ENCODE measurements around the gene MUC2. TPM values are rescaled to one million over a fixed set of nuclear protein-coding genes. Genes with fewer than 3 reads are reported as not detected.

The MUC2 gene
- polyA plus RNA-seq, 3 donors = not detected

DNA sequence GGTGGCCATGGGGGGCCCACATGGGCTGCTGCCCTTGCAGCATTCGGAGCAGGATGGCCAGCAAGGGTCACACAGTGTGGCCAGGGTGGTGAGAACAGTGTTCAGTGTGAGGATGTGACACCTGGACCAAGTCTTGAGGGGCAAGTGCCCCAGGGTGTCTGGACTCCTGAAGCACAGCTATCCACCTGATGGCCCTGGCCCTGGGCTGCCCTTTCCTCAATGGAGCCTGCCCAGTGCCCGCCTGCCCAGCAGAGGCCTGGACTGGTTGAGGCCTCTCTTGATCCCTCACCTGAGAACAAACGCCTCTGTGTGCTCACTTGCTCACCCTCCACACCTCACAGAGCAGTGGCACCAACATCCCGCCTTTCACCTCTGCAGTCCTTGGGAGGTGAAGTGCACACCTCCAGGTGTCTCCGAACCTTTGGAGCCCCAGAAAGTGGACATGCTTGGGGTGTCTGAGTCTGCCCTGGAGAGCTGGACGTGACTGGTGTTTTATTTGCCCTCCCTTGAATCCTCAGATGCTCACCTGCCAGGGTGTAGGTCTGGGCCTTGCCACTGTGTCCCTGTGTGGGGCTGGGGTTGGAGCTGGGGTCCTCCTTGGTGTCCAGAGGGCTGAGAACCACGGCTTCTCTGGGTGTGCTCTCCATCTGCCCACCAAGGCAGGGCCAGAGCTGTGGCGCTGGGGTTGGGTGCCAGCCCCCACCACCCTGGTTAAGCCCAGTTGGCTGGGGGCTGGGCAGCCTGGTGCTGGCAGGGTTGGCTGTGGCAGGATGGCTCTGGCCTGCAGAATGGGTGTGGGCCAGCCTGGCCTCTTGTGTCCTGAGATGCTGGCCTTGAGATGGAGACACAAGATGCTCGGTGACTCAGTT, 3.8 kb upstream of the MUC2 start:
- Mint-ChIP-seq H3K36me3 (no peaks in the 10 kb centered on the region), H3K27ac (no peak overlapping the region), H3K4me1 (peaks cover 6% of the 10 kb centered on the region), H3K27me3 (ENCODE audit: low read depth in 3 of 3) (peaks cover 2 to 13% (median 6%) of the 10 kb centered on the region in 3 donors), H3K4me3 (no peak overlapping the region), H3K9me3 (no peaks in the 10 kb centered on the region)
- Histone ChIP-seq H2AFZ (ENCODE audit: insufficient read depth, low read depth, low read length, poor library complexity, severe bottlenecking) (no peak overlapping the region), H3K9me3 (replicated peaks in 1 of 2; ENCODE audit: control insufficient read depth in 1 of 2, insufficient read depth in 1 of 2, low read length in 2 of 2) (no peaks in the 10 kb centered on the region), H3K27me3 (ENCODE audit: control insufficient read depth in 2 of 2, insufficient read depth in 2 of 2, low read length in 2 of 2) (no peaks in the 10 kb centered on the region), H3K79me2 (ENCODE audit: insufficient read depth, low read length) (no peaks in the 10 kb centered on the region), H3K4me1 (ENCODE audit: control insufficient read depth in 1 of 2, insufficient read depth in 2 of 2, low read length in 2 of 2) (peaks cover 7 to 10% of the 10 kb centered on the region in 2 donors), H3K36me3 (replicated peaks in 1 of 2; ENCODE audit: control insufficient read depth in 1 of 2, insufficient read depth in 2 of 2, low read length in 2 of 2) (no peaks in the 10 kb centered on the region), H3K9ac (ENCODE audit: insufficient read depth, low read length, poor library complexity, severe bottlenecking) (no peak overlapping the region), H3K27ac (ENCODE audit: low read depth in 1 of 2, low read length in 2 of 2) (no peak overlapping the region), H3K4me3 (replicated peaks in 1 of 3; ENCODE audit: low read depth in 2 of 3, low read length in 3 of 3) (no peak overlapping the region), H4K20me1 (ENCODE audit: insufficient read depth, low read length) (no peaks in the 10 kb centered on the region), H3K4me2 (replicated peaks; ENCODE audit: extremely low read depth, low read length, poor library complexity, severe bottlenecking) (no peak overlapping the region)
- TF ChIP-seq, protein P1, sequence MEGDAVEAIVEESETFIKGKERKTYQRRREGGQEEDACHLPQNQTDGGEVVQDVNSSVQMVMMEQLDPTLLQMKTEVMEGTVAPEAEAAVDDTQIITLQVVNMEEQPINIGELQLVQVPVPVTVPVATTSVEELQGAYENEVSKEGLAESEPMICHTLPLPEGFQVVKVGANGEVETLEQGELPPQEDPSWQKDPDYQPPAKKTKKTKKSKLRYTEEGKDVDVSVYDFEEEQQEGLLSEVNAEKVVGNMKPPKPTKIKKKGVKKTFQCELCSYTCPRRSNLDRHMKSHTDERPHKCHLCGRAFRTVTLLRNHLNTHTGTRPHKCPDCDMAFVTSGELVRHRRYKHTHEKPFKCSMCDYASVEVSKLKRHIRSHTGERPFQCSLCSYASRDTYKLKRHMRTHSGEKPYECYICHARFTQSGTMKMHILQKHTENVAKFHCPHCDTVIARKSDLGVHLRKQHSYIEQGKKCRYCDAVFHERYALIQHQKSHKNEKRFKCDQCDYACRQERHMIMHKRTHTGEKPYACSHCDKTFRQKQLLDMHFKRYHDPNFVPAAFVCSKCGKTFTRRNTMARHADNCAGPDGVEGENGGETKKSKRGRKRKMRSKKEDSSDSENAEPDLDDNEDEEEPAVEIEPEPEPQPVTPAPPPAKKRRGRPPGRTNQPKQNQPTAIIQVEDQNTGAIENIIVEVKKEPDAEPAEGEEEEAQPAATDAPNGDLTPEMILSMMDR (IDR thresholded peaks at IDR 0.05) = no peak
- 87% methylated on average over 7 of the region's 9 CpGs for WGBS (ENCODE audit: insufficient coverage)
- intact Hi-C loops (cut with micrococcal nuclease) = no loop called here
- no peak for DNase-seq

DNA sequence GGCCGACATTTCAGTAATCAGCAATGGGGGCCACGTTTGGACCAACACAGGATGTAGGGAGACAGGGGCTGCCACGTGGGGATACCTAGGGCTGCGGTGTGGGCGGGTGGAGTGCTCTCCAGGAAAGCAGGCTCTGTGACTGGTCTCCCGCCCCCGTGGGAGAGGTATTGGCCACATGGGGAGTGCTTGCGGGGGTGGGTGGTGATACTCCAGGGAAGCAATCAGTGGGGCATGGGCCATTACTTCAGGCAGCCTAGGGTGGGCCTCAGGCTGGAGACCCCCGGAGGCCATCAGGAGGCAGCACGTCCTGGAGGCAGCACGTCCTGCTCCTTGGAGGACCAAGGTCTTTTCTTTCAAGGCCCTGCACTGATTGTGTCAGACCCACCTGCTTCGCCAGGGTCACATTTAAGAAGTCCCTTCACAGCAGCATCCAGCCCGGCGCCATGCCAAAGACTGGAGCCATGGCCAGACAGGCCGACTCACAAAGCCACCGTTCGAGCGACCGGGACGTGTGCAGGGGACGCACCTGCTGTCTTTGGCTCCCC, 3.0 kb upstream of the MUC2 start:
- H3K9ac ChIP-seq (ENCODE audit: insufficient read depth, low read length, poor library complexity, severe bottlenecking) = no peak overlapping the region
- H3K4me2 ChIP-seq (replicated peaks; ENCODE audit: extremely low read depth, low read length, poor library complexity, severe bottlenecking) = no peak overlapping the region
- no peaks in the 10 kb centered on the region for H3K27me3 ChIP-seq (ENCODE audit: control insufficient read depth in 2 of 2, insufficient read depth in 2 of 2, low read length in 2 of 2)
- no peak overlapping the region for H2AFZ ChIP-seq (ENCODE audit: insufficient read depth, low read depth, low read length, poor library complexity, severe bottlenecking)
- H3K27ac Mint-ChIP-seq = peak overlapping the region in 1 of 7 donors; percentile 46
- H3K9me3 ChIP-seq (replicated peaks in 1 of 2; ENCODE audit: control insufficient read depth in 1 of 2, insufficient read depth in 1 of 2, low read length in 2 of 2) = no peaks in the 10 kb centered on the region
- intact Hi-C loops (cut with micrococcal nuclease) = no loop called here
- H3K36me3 Mint-ChIP-seq = no peaks in the 10 kb centered on the region
- H3K79me2 ChIP-seq (ENCODE audit: insufficient read depth, low read length) = no peaks in the 10 kb centered on the region
- no peaks in the 10 kb centered on the region for H3K36me3 ChIP-seq (replicated peaks in 1 of 2; ENCODE audit: control insufficient read depth in 1 of 2, insufficient read depth in 2 of 2, low read length in 2 of 2)
- H3K4me1 ChIP-seq (ENCODE audit: control insufficient read depth in 1 of 2, insufficient read depth in 2 of 2, low read length in 2 of 2) = peaks cover 7 to 10% of the 10 kb centered on the region in 2 donors
- H3K4me3 ChIP-seq (replicated peaks in 1 of 3; ENCODE audit: low read depth in 2 of 3, low read length in 3 of 3) = no peak overlapping the region
- 88% methylated on average over 21 of the region's 21 CpGs for WGBS (ENCODE audit: insufficient coverage)
- no peak overlapping the region for H3K27ac ChIP-seq (ENCODE audit: low read depth in 1 of 2, low read length in 2 of 2)
- H4K20me1 ChIP-seq (ENCODE audit: insufficient read depth, low read length) = no peaks in the 10 kb centered on the region
- DNase-seq = no peak
- no peaks in the 10 kb centered on the region for H3K9me3 Mint-ChIP-seq
- no peak overlapping the region for H3K4me3 Mint-ChIP-seq
- TF ChIP-seq, protein P1 (IDR thresholded peaks at IDR 0.05) = no peak
- H3K27me3 Mint-ChIP-seq (ENCODE audit: low read depth in 3 of 3) = peaks cover under 1 to 9% (median 6%) of the 10 kb centered on the region in 3 donors
- peaks cover 6% of the 10 kb centered on the region for H3K4me1 Mint-ChIP-seq

Measured in CD14-positive monocyte (primary cell).